H1 (cell line): ENCODE results near the gene EIF2B2. TPM values are rescaled to one million over a fixed set of nuclear protein-coding genes. Genes with fewer than 3 reads are reported as not detected.
A peak's percentile ranks its signal among the peaks of the same experiment; 100 is the strongest.

Source experiments
- CTCF ChIA-PET: fragments of 300-600 bp; sonication (Branson Sonifier 250); formaldehyde crosslinking; loops from one replicate; lab custom pipeline; 2021; ENCODE audit not compliant: partially characterized antibody; lab: Charles Lee
- POLR2A ChIA-PET: fragments of 300-600 bp; sonication (Branson Sonifier 250); formaldehyde crosslinking; loops from one replicate; lab custom pipeline; 2021; ENCODE audit warnings: inconsistent platforms; ENCODE audit not compliant: partially characterized antibody; lab: Charles Lee
- DNase-seq, 2 experiments: peaks; one replicate each; pipeline versions ENCODE4 v3.0.0 to v3.0.0-alpha.2; 2010 to 2022; ENCODE audit warnings: low spot score in 2 of 2, low read depth in 1 of 2, mixed read lengths in 1 of 2
- FAIRE-seq: peaks from 2 replicates; lab custom pipeline; 2011; peaks lifted over from hg19 to GRCh38; lab: Jason Lieb, UNC
- H2AFZ ChIP-seq: 2 replicates; pipeline ENCODE4 v1.8.1; 2012; ENCODE audit warnings: low read length, inconsistent platforms
- H2AK5ac ChIP-seq: 2 replicates; pipeline ENCODE4 v1.6.1; 2013; ENCODE audit warnings: low read depth, low read length
- H2BK120ac ChIP-seq: replicated peaks from 2 replicates; pipeline ENCODE3; 2013; ENCODE audit warnings: low read depth, low read length, inconsistent platforms
- H2BK12ac ChIP-seq: 2 replicates; pipeline ENCODE4 v1.6.1; 2013; ENCODE audit warnings: low read depth, low read length
- H2BK15ac ChIP-seq: 2 replicates; pipeline ENCODE4 v1.6.1; 2013; ENCODE audit warnings: low read length
- H2BK20ac ChIP-seq: 2 replicates; pipeline ENCODE4 v1.6.1; 2013; ENCODE audit warnings: low read length
- H2BK5ac ChIP-seq: 2 replicates; pipeline ENCODE4 v1.6.1; 2013; ENCODE audit warnings: low read depth, low read length
- H3K14ac ChIP-seq: 2 replicates; pipeline ENCODE4 v1.6.1; 2013; ENCODE audit warnings: inconsistent platforms; ENCODE audit not compliant: insufficient read length
- H3K18ac ChIP-seq: 2 replicates; pipeline ENCODE4 v1.6.1; 2013; ENCODE audit warnings: low read length; ENCODE audit errors: extremely low read depth
- H3K23ac ChIP-seq: 2 replicates; pipeline ENCODE4 v1.6.1; 2013; ENCODE audit warnings: inconsistent platforms; ENCODE audit not compliant: insufficient read length
- H3K23me2 ChIP-seq: 2 replicates; pipeline ENCODE4 v1.6.1; 2013; ENCODE audit warnings: low read depth, low read length
- H3K27ac ChIP-seq: 2 replicates; pipeline ENCODE4 v1.6.1; 2011; ENCODE audit warnings: low read depth, low read length, inconsistent platforms
- H3K27me3 ChIP-seq, 4 experiments: replicated peaks in 1 of 4; 1 replicate in 1 of 4; 2 replicates in 3 of 4; pipeline versions ENCODE4 v1.6.1 to v1.8.1; 2011 to 2013; ENCODE audit warnings: low read length in 3 of 4, mild to moderate bottlenecking in 3 of 4, inconsistent platforms in 2 of 4, mixed read lengths in 2 of 4, moderate library complexity in 1 of 4; ENCODE audit not compliant: control insufficient read depth in 3 of 4, insufficient read depth in 3 of 4; ENCODE audit errors: extremely low read depth in 1 of 4
- H3K36me3 ChIP-seq, 4 experiments: 2 replicates each; pipeline versions ENCODE4 v1.6.1 to v1.8.1; 2011 to 2013; ENCODE audit warnings: mild to moderate bottlenecking in 4 of 4, low read length in 3 of 4, moderate library complexity in 2 of 4, control low read depth in 1 of 4, inconsistent platforms in 1 of 4; ENCODE audit not compliant: insufficient read depth in 4 of 4, control insufficient read depth in 2 of 4
- H3K4ac ChIP-seq: replicated peaks from 2 replicates; pipeline ENCODE3; 2013; ENCODE audit warnings: low read length, low read depth, mixed read lengths, inconsistent platforms; ENCODE audit not compliant: insufficient read length
- H3K4me1 ChIP-seq, 4 experiments: replicated peaks in 1 of 4; 1 replicate in 1 of 4; 2 replicates in 3 of 4; pipeline versions ENCODE4 v1.6.1 to v1.8.1; 2011 to 2013; ENCODE audit warnings: low read length in 3 of 4, inconsistent platforms in 2 of 4, mixed read lengths in 1 of 4; ENCODE audit not compliant: insufficient read depth in 4 of 4, control insufficient read depth in 3 of 4
- H3K4me2 ChIP-seq, 2 experiments: 2 replicates each; pipeline versions ENCODE4 v1.6.1 to v1.8.1; 2011 to 2013; ENCODE audit warnings: low read depth in 2 of 2, low read length in 2 of 2, control low read depth in 1 of 2, inconsistent platforms in 1 of 2, mild to moderate bottlenecking in 1 of 2; ENCODE audit not compliant: insufficient read depth in 1 of 2
- H3K4me3 ChIP-seq, 4 experiments: fragments of 200-600, 300-600 bp in 1 of 4; sonication (generic), shearing (Covaris generic), sonication (Bioruptor Twin) in 1 of 4; 2 replicates each; pipeline versions ENCODE4 v1.5.1 to v1.8.1; 2011 to 2016; ENCODE audit warnings: low read length in 4 of 4, low read depth in 3 of 4, control low read depth in 2 of 4, inconsistent platforms in 2 of 4, mild to moderate bottlenecking in 2 of 4, mixed read lengths in 1 of 4, moderate library complexity in 1 of 4; ENCODE audit not compliant: insufficient read depth in 2 of 4; ENCODE audit errors: extremely low read depth in 1 of 4
- H3K56ac ChIP-seq: replicated peaks from 2 replicates; pipeline ENCODE3; 2013; ENCODE audit warnings: low read depth, mild to moderate bottlenecking, mixed read lengths, low read length, inconsistent platforms; ENCODE audit not compliant: insufficient read length
- H3K79me1 ChIP-seq: 2 replicates; pipeline ENCODE4 v1.6.1; 2013; ENCODE audit warnings: low read depth, low read length, control low read depth
- H3K79me2 ChIP-seq, 2 experiments: 2 replicates each; pipeline versions ENCODE4 v1.6.1 to v1.8.1; 2012 to 2013; ENCODE audit warnings: low read length in 2 of 2, mild to moderate bottlenecking in 2 of 2, inconsistent platforms in 1 of 2; ENCODE audit not compliant: insufficient read depth in 2 of 2, control insufficient read depth in 1 of 2
- H3K9ac ChIP-seq, 4 experiments: replicated peaks in 1 of 4; 1 replicate in 1 of 4; 2 replicates in 3 of 4; pipeline versions ENCODE4 v1.6.1 to v1.8.1; 2011 to 2013; ENCODE audit warnings: low read depth in 3 of 4, low read length in 3 of 4, control low read depth in 2 of 4, mild to moderate bottlenecking in 2 of 4, moderate library complexity in 2 of 4, inconsistent platforms in 1 of 4; ENCODE audit errors: extremely low read depth in 1 of 4
- H3K9me3 ChIP-seq, 2 experiments: 2 replicates each; pipeline versions ENCODE4 v1.6.1 to v1.8.1; 2012 to 2013; ENCODE audit warnings: mild to moderate bottlenecking in 2 of 2, moderate library complexity in 2 of 2, control low read depth in 1 of 2, inconsistent platforms in 1 of 2, low read depth in 1 of 2, low read length in 1 of 2, mixed read lengths in 1 of 2; ENCODE audit not compliant: insufficient read depth in 2 of 2
- H4K20me1 ChIP-seq, 2 experiments: replicated peaks in 1 of 2; 2 replicates each; pipeline versions ENCODE3 to v1.8.1; 2011 to 2013; ENCODE audit warnings: inconsistent platforms in 2 of 2, low read length in 2 of 2, mild to moderate bottlenecking in 1 of 2; ENCODE audit not compliant: insufficient read depth in 2 of 2, control insufficient read depth in 1 of 2
- H4K5ac ChIP-seq: 2 replicates; pipeline ENCODE4 v1.6.1; 2013; ENCODE audit warnings: low read length, low read depth, mixed read lengths, inconsistent platforms; ENCODE audit not compliant: insufficient read length
- H4K8ac ChIP-seq: 2 replicates; pipeline ENCODE4 v1.8.0; 2013; ENCODE audit warnings: mild to moderate bottlenecking, moderate library complexity, low read length, inconsistent platforms; ENCODE audit not compliant: insufficient read depth; ENCODE audit errors: extremely low read depth
- H4K91ac ChIP-seq: replicated peaks from 2 replicates; pipeline ENCODE3; 2013; ENCODE audit warnings: low read length, mixed read lengths, inconsistent platforms; ENCODE audit not compliant: insufficient read length
- EGR1 ChIP-seq: IDR thresholded peaks from 2 replicates; pipeline ENCODE4 v1.6.1; 2011; ENCODE audit warnings: low read depth, low read length, borderline replicate concordance
- HDAC6 ChIP-seq: IDR thresholded peaks from one replicate; pipeline ENCODE4 v1.7.1; 2012; ENCODE audit warnings: low read depth, mild to moderate bottlenecking, inconsistent platforms, low read length, moderate library complexity
- JUND ChIP-seq: IDR thresholded peaks from 2 replicates; pipeline ENCODE4 v1.6.1; 2011; ENCODE audit warnings: mild to moderate bottlenecking, improper control_type of control experiment, low read length
- KDM1A ChIP-seq: fragments of 200-600, 300-600 bp; sonication (generic); IDR thresholded peaks from 2 replicates; pipeline ENCODE4 v1.7.1; 2016; ENCODE audit warnings: mild to moderate bottlenecking, low read length, borderline replicate concordance
- KDM4A ChIP-seq: IDR thresholded peaks from one replicate; pipeline ENCODE4 v1.7.1; 2012; ENCODE audit warnings: low read depth, mild to moderate bottlenecking, moderate library complexity, low read length, inconsistent platforms; ENCODE audit not compliant: severe bottlenecking
- PHF8 ChIP-seq: fragments of 200-600 bp; sonication (generic); conservative IDR thresholded peaks from 2 replicates; pipeline ENCODE4 v1.7.1; 2012; ENCODE audit warnings: low read depth, mild to moderate bottlenecking, inconsistent platforms, low read length, moderate library complexity
- RAD21 ChIP-seq, 2 experiments: IDR thresholded peaks in 1 of 2; conservative IDR thresholded peaks in 1 of 2; 2 replicates each; pipeline ENCODE4 v1.6.1; 2011; ENCODE audit warnings: low read depth in 2 of 2, low read length in 2 of 2, improper control_type of control experiment in 1 of 2, inconsistent platforms in 1 of 2, mild to moderate bottlenecking in 1 of 2, moderate library complexity in 1 of 2
- RXRA ChIP-seq: IDR thresholded peaks from 2 replicates; pipeline ENCODE4 v1.6.1; 2011; ENCODE audit warnings: low read depth, mild to moderate bottlenecking, low read length, moderate library complexity; ENCODE audit not compliant: insufficient read depth
- SIX5 ChIP-seq: IDR thresholded peaks from 2 replicates; pipeline ENCODE4 v1.6.1; 2011; ENCODE audit warnings: mild to moderate bottlenecking, low read depth, low read length
- USF2 ChIP-seq: IDR thresholded peaks from 2 replicates; pipeline ENCODE4 v1.6.1; 2011; ENCODE audit warnings: low read length, improper control_type of control experiment
- WGBS, 2 experiments: shearing (Covaris generic) in 1 of 2; methylation state at CpG; one replicate each; pipeline versions ENCODE4 v1.1.6 to v1.1.7; 2013 to 2015; ENCODE audit warnings: low lambda C conversion rate in 2 of 2, mixed read lengths in 2 of 2, inconsistent platforms in 1 of 2, low coverage in 1 of 2, missing lambda C conversion rate in 1 of 2; ENCODE audit not compliant: insufficient replicate concordance in 2 of 2, insufficient coverage in 1 of 2, insufficient read length in 1 of 2; ENCODE audit errors: extremely low coverage in 1 of 2, missing lambda C conversion rate in 1 of 2; 5-methylcytosine and 5-hydroxymethylcytosine counted together
- polyA plus RNA-seq, 7 experiments: library from polyadenylated mRNA; depleted of rRNA in 3 of 7; stranded (reverse) in 5 of 7; unstranded in 2 of 7; fragments of >200 nt in 5 of 7; fragments of 200-250 nt in 2 of 7; gene quantifications; 1 replicate in 5 of 7; 2 replicates in 1 of 7; 4 replicates in 1 of 7; pipeline versions ENCODE4 v1.2.1 to v1.2.3, GENCODE V29; 2011 to 2013; ENCODE audit warnings: missing spikeins in 2 of 7, mixed read lengths in 2 of 7
- total RNA-seq: library from RNA; stranded (reverse); fragmentation: NEBNext Ultra II Directional; extraction: Animal tissue kit (Norgen Biotek cat#: 25700); gene quantifications from 2 replicates; pipeline ENCODE4 v1.2.1, GENCODE V29; 2021

EIF2B2 gene
- total and polyA plus RNA-seq, 2 of the 8 experiments (the other 6 are each of a cell fraction or from before 2014, with no cell fraction given) = 42.6 to 79.9 TPM

DNA sequence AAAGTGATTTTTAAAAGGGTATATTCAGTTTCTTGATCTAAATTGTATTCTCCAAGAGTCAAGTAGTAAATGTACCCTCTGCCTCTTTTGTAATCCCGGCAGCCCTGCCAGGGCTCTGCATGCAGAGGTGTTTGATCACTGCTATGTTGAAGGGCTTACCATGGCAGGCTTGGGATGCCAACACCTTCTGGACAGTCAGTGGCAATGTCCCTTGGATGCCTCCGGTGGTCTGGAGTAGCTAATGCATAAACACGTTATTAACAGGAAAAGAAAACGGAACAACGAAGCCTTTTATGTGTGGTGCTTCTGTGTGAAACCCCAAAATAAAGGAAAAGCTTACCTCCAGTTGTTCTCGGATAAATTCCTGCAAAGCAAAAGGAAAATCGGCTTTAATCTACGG is 19.9 kb downstream of the EIF2B2 start:
- no peak overlapping the region for H2BK120ac ChIP-seq
- H3K56ac ChIP-seq = no peak overlapping the region
- H3K23ac ChIP-seq = no peak overlapping the region
- peaks cover 0 to 20% (median 6%) of the 10 kb centered on the region in 4 experiments; a peak in 6 of 8 replicates for H3K36me3 ChIP-seq
- H2BK15ac ChIP-seq = no peak overlapping the region
- ChIA-PET POLR2A (interaction anchor here (1.3 kb wide), 1 partner anchor 20 kb away, joined by 5 read pairs; the partner anchor contains the start of gene EIF2B2), CTCF (interaction anchor here (0.5 to 4.7 kb wide), 28 partner anchors 8 to 162 kb away, joined by 3 to 33 read pairs (median 5); partner anchors contain the start of genes ACYP1, EIF2B2 and MLH3)
- WGBS, 2 experiments = 82% methylated on average over 8 of the region's 8 CpGs; no CpG with 5 or more reads in 1 of the 2 experiments
- no peaks in the 10 kb centered on the region for H3K4me1 ChIP-seq
- H2AFZ ChIP-seq = no peak overlapping the region
- no peak overlapping the region for H4K8ac ChIP-seq
- no peak overlapping the region for H2BK20ac ChIP-seq
- H2BK5ac ChIP-seq = no peak overlapping the region
- no peaks in the 10 kb centered on the region for H3K23me2 ChIP-seq
- no peaks in the 10 kb centered on the region for H3K79me1 ChIP-seq
- H3K18ac ChIP-seq = no peak overlapping the region
- H3K4me2 ChIP-seq = no peak overlapping the region
- no peak overlapping the region for H3K9ac ChIP-seq
- no peaks in the 10 kb centered on the region for H3K27me3 ChIP-seq
- FAIRE-seq (peak; percentile 86), DNase-seq (no peak)
- H3K4ac ChIP-seq = no peak overlapping the region
- H3K9me3 ChIP-seq = no peaks in the 10 kb centered on the region
- H2AK5ac ChIP-seq = no peak overlapping the region
- H3K79me2 ChIP-seq = no peaks in the 10 kb centered on the region
- H4K20me1 ChIP-seq = peaks cover 0 to 1% of the 10 kb centered on the region in 2 experiments
- H4K5ac ChIP-seq = no peak overlapping the region
- H4K91ac ChIP-seq = no peak overlapping the region
- H2BK12ac ChIP-seq = no peak overlapping the region
- no peak overlapping the region for H3K27ac ChIP-seq
- no peak overlapping the region for H3K14ac ChIP-seq
- H3K4me3 ChIP-seq = no peak overlapping the region
- TF ChIP-seq RAD21 (IDR thresholded peaks at IDR 0.05 in 1 of 2, conservative IDR thresholded peaks at IDR 0.05 in 1 of 2; ENCODE audit: low read depth in 2 of 2, low read length in 2 of 2) = peak; percentile 63 to 72
- no peak for TF ChIP-seq KDM1A
- TF ChIP-seq PHF8 = no peak
- TF ChIP-seq SIX5 = no peak
- no peak for TF ChIP-seq JUND
- TF ChIP-seq HDAC6 = no peak
- no peak for TF ChIP-seq KDM4A
- TF ChIP-seq RXRA = no peak
- no peak for TF ChIP-seq EGR1
- TF ChIP-seq USF2 = no peak
